ENCODE measurements around the gene AHNAK2. TPM values are rescaled to one million over a fixed set of nuclear protein-coding genes. Genes with fewer than 3 reads are reported as not detected.

The AHNAK2 gene
- total and polyA plus RNA-seq, 5 donors, result 2.0 to 5.7 (median 3.1) TPM

DNA sequence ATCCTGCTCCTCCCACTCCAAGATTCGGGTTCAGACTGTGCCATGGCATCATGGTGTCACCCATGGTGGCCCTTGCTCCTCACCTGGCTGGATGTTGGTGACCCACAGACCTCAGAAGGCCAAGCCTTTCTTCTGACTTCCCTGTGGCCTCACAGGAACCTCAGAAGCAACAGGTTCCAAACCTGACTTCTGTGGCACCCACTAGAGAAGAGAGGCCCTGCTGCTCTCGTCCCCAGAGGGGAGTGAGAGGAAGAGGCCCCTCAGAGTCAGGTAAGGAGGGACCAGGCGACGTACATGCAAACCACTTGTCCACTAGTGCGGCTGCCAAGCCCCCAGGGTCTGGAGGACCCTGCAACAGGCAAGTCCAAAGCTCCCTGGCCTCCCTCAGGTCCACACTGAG, 17.9 kb upstream of the AHNAK2 start:
- Histone ChIP-seq H3K27ac (ENCODE audit: low read length) (no peak overlapping the region), H3K9me3 (ENCODE audit: control insufficient read depth, low read length) (no peaks in the 10 kb centered on the region), H3K27me3 (ENCODE audit: control insufficient read depth, insufficient read depth) (no peaks in the 10 kb centered on the region), H3K4me1 (ENCODE audit: control insufficient read depth, insufficient read depth, low read length) (no peaks in the 10 kb centered on the region), H3K4me3 (ENCODE audit: low read length) (no peak overlapping the region)
- no peak for ATAC-seq
- peak in 1 of 3 donors; percentile 9 for DNase-seq
- intact Hi-C loops (cut with DNase I), result no loop called here
- WGBS, result 90% methylated on average over 5 of the region's 5 CpGs

DNA sequence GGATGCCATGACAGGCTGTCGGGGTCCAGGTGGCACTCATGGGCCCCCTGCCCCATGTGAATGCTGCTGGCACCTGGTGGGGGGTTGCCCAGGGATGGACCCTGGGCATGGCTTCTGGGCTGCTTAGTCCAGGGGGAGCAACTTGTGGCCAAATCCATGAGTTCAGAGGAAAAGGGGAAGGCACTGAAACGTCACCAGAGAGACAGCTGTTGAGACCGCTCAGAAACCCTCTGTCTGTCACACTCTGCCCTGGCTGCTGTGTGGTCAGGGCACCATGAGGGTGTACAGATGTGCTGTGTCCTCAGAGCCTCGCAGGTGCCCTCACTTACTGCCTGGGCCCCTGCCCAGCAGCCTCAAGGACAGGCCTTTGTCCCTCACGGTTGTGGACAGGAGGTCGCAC, 16.8 kb upstream of the AHNAK2 start:
- Histone ChIP-seq H3K4me3 (ENCODE audit: low read length) (no peak overlapping the region), H3K4me1 (ENCODE audit: control insufficient read depth, insufficient read depth, low read length) (no peaks in the 10 kb centered on the region), H3K27ac (ENCODE audit: low read length) (no peak overlapping the region), H3K27me3 (ENCODE audit: control insufficient read depth, insufficient read depth) (no peaks in the 10 kb centered on the region), H3K9me3 (ENCODE audit: control insufficient read depth, low read length) (no peaks in the 10 kb centered on the region)
- intact Hi-C loops (cut with DNase I), result no loop called here
- peak in 2 of 3 donors; percentile 27 to 35 for DNase-seq
- no peak for ATAC-seq
- 89% methylated on average over 6 of the region's 6 CpGs for WGBS

DNA sequence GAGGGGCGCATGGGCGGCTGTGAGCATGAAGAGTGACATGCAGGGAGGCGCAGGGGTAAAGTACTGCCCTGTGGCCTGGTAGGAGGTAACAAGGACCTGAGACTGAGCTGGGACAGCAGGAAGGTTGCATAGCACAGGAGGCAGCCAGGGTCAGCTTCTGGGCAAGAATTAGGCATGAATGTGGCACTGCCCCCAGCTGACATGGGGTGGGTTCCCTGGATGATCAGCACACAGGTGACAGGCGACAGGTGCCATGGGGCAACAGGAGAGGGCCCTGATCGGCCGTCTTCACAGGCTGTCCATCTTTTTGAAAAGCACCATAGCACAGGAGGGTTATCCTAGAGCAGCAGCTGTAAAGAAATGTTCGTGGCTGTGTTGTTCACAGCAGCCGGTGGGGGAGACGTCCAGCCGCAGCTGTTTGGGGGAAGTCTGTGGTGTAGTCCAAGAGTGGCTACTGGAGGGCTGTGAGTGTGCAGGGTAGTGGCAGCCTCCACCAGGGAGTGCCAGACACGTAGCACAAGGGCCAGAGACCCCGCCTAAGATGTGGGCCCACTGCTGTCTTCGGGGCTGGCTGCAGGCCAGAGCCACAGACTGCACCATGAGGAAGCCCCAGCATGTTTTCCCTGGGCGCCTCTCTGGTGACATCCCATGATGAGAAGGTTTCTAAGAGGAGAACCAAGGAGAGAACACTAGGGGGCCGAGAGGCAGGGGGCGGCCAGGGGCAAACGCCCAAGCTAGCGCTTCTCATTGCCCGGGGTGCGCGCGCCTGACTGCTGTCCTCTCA, 15.8 kb upstream of the AHNAK2 start:
- ATAC-seq (no peak), DNase-seq (peak in 2 of 3 donors; percentile 34 to 42)
- Histone ChIP-seq H3K27me3 (ENCODE audit: control insufficient read depth, insufficient read depth) (no peaks in the 10 kb centered on the region), H3K27ac (ENCODE audit: low read length) (no peak overlapping the region), H3K4me3 (ENCODE audit: low read length) (no peak overlapping the region), H3K4me1 (ENCODE audit: control insufficient read depth, insufficient read depth, low read length) (no peaks in the 10 kb centered on the region), H3K9me3 (ENCODE audit: control insufficient read depth, low read length) (no peaks in the 10 kb centered on the region)
- intact Hi-C loops (cut with DNase I), result no loop called here
- 81% methylated on average over 22 of the region's 22 CpGs for WGBS

DNA sequence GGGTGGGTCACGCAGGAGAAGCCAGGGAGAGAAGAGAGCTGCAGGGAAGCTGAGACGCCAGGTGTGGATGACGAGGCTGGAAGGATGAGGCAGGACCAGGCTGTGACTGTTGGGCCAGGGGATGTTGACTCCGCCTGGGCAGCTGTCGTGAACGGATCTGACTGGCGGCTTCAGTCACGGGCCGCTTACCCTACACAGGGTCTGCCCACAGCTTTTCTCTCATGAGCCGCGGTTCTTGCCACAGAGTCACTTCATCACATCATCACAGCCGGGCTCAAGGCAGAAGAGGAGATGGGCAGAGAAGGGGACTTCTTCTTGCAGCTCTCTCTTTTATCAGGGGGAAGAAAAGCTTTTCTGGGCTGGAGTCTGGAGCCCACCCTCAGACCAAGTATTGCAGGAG, 15.1 kb upstream of the AHNAK2 start:
- WGBS, result 93% methylated on average over 12 of the region's 12 CpGs
- no peaks in the 10 kb centered on the region for H3K27me3 ChIP-seq (ENCODE audit: control insufficient read depth, insufficient read depth)
- no peaks in the 10 kb centered on the region for H3K4me1 ChIP-seq (ENCODE audit: control insufficient read depth, insufficient read depth, low read length)
- DNase-seq (peak in 1 of 3 donors; percentile 28), ATAC-seq (no peak)
- no peak overlapping the region for H3K4me3 ChIP-seq (ENCODE audit: low read length)
- H3K9me3 ChIP-seq (ENCODE audit: control insufficient read depth, low read length), result no peaks in the 10 kb centered on the region
- no peak overlapping the region for H3K27ac ChIP-seq (ENCODE audit: low read length)
- intact Hi-C loops (cut with DNase I), result no loop called here

DNA sequence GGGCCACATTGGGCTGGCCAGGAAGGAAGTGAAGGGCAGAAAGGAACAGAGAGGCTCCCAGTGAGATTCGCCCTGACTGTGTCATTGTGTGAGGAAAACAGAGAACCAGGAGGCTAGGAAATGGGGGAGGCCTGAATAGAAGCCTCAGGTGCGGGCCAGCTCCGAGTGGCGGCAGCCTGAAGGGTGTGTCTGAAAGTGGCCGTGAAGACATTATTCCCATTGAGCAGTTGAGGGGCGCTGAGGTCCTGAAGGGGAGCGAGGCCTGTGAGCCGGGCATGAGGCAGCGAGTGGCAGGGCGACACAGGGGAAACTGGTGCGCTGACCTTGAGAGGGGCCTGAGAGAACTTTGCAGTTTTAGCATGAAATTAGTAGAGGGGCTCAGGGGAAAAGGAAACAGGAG, 14.3 kb upstream of the AHNAK2 start:
- DNase-seq (peak in 1 of 3 donors; percentile 13), ATAC-seq (no peak)
- Histone ChIP-seq H3K9me3 (ENCODE audit: control insufficient read depth, low read length) (no peaks in the 10 kb centered on the region), H3K4me1 (ENCODE audit: control insufficient read depth, insufficient read depth, low read length) (no peaks in the 10 kb centered on the region), H3K27ac (ENCODE audit: low read length) (no peak overlapping the region), H3K4me3 (ENCODE audit: low read length) (no peak overlapping the region), H3K27me3 (ENCODE audit: control insufficient read depth, insufficient read depth) (no peaks in the 10 kb centered on the region)
- 94% methylated on average over 11 of the region's 11 CpGs for WGBS
- intact Hi-C loops (cut with DNase I), result no loop called here

DNA sequence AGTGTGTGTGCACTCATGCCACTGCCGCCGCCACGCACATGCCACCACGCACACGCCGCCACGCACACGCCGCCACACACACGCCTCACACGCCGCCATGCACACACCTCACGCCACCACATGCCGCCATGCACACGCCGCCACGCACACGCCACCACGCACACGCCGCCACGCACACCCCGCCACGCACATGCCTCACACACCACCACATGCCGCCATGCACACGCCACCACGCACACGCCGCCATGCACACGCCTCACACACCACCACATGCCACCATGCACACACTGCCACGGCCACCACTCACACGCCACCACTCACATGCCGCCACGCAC, 13.7 kb upstream of the AHNAK2 start:
- DNase-seq (peak in 2 of 3 donors; percentile 18 to 24), ATAC-seq (no peak)
- Histone ChIP-seq H3K27me3 (ENCODE audit: control insufficient read depth, insufficient read depth) (no peaks in the 10 kb centered on the region), H3K4me3 (ENCODE audit: low read length) (no peak overlapping the region), H3K4me1 (ENCODE audit: control insufficient read depth, insufficient read depth, low read length) (no peaks in the 10 kb centered on the region), H3K27ac (ENCODE audit: low read length) (no peak overlapping the region), H3K9me3 (ENCODE audit: control insufficient read depth, low read length) (no peaks in the 10 kb centered on the region)
- 98% methylated on average over 34 of the region's 34 CpGs for WGBS
- intact Hi-C loops (cut with DNase I), result no loop called here

DNA sequence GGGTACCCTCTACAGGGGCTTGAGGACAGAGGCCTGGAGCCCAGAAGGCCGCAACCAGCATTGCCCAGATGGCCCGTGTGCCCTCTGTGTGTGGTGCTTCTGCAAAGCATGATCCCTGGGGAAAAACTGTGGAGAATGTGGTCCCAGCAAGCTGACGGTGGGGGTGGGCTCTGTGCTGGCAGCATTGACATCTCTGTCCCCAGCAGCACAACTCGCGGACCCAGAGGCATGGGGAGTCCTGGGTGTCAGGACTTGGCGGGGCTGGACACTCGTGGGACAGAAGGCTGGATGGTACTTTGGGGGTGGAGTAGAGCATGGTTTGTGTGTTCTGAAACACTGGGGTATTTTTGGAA, 11.8 kb upstream of the AHNAK2 start:
- no peak for ATAC-seq
- Histone ChIP-seq H3K27me3 (ENCODE audit: control insufficient read depth, insufficient read depth) (no peaks in the 10 kb centered on the region), H3K4me1 (ENCODE audit: control insufficient read depth, insufficient read depth, low read length) (peaks cover 2% of the 10 kb centered on the region), H3K27ac (ENCODE audit: low read length) (no peak overlapping the region), H3K4me3 (ENCODE audit: low read length) (no peak overlapping the region), H3K9me3 (ENCODE audit: control insufficient read depth, low read length) (no peaks in the 10 kb centered on the region)
- intact Hi-C loops (cut with DNase I), result loop anchor here in 1 of 4 donors (10.0 kb wide), 1 partner anchor 365 kb away; no protein-coding TSS in a partner anchor
- 86% methylated on average over 7 of the region's 7 CpGs for WGBS
- peak in 2 of 3 donors; percentile 34 to 42 for DNase-seq

DNA sequence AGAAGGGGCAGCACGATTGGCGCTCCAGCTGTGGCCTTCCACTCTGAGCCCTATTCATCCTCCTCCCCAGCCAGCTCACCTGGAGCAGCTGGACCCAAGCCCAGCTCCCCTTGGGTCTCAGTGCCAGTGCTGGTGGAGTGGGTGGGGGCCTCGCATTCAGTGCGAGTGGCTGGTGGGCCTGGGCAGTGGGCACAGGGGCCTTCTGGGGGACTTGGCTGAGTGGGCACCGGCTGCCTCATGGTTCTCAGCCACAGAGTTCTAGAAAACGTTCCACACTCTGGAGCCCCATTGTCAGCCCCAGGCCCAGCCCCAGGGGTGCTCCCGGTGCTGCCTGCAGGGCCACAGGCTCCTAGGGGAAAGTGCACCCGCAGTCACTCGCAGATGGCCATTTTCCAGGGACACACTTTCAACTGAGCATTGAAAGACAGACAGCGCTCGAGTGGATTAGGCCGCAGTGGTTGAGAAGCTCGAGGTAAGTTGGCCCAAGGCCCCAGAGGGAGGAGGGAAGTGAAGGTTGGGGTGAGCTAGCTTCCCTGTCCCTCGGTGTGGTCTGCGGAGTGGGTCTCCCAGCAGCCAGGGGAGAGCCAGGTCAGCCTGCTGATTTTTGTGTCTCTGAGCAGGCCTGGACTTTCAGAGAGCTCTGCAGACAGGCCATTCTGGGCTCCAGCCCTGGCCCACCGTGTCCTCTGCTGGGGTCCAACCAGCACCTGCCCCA, 11.2 kb upstream of the AHNAK2 start:
- Histone ChIP-seq H3K4me3 (ENCODE audit: low read length) (no peak overlapping the region), H3K27me3 (ENCODE audit: control insufficient read depth, insufficient read depth) (no peaks in the 10 kb centered on the region), H3K4me1 (ENCODE audit: control insufficient read depth, insufficient read depth, low read length) (peaks cover 2% of the 10 kb centered on the region), H3K27ac (ENCODE audit: low read length) (no peak overlapping the region), H3K9me3 (ENCODE audit: control insufficient read depth, low read length) (no peaks in the 10 kb centered on the region)
- 90% methylated on average over 16 of the region's 16 CpGs for WGBS
- intact Hi-C loops (cut with DNase I), result loop anchor here in 1 of 4 donors (10.0 kb wide), 1 partner anchor 365 kb away; no protein-coding TSS in a partner anchor
- DNase-seq (peak in 2 of 3 donors; percentile 29 to 32), ATAC-seq (no peak)

DNA sequence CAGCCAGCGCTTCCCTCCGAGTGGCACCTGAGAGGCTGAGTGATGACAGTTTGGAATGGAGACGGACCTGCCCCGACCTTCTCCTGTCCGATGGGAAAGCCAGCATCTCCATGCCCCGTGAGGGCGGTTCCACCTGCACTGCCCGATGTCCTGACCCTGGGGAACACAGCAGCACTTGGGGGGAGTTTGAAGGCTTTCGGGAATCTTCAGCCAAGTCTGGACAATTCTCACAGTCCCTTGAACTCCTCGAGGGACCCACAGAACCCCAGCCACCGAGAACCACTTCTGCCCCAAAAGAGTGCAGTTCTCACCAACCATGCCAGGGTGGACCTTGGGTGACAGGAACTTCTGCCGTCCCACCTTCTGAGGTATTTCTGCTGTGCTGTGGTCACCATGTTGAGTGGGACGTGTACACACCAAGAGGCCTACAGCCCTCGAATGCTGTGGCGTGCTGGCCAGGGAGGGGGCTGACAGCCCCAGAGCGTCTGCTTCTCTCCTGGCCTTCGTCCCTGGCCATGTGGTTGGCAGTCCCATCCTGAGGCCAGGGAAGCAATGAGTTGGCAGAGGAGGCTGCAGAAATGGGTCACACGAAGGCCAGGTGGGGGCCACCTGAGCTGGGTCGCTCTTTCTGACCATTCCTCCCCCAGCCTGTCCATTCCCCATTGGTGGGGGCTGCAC, 8.5 kb upstream of the AHNAK2 start:
- DNase-seq (peak in 2 of 3 donors; percentile 16 to 42), ATAC-seq (no peak)
- intact Hi-C loops (cut with DNase I), result loop anchor here in 1 of 4 donors (10.0 kb wide), 1 partner anchor 368 kb away; no protein-coding TSS in a partner anchor
- Histone ChIP-seq H3K27me3 (ENCODE audit: control insufficient read depth, insufficient read depth) (no peaks in the 10 kb centered on the region), H3K27ac (ENCODE audit: low read length) (no peak overlapping the region), H3K4me3 (ENCODE audit: low read length) (peak overlapping the region; percentile 63), H3K4me1 (ENCODE audit: control insufficient read depth, insufficient read depth, low read length) (peaks cover 2% of the 10 kb centered on the region), H3K9me3 (ENCODE audit: control insufficient read depth, low read length) (no peaks in the 10 kb centered on the region)
- 55% methylated on average over 19 of the region's 19 CpGs for WGBS

DNA sequence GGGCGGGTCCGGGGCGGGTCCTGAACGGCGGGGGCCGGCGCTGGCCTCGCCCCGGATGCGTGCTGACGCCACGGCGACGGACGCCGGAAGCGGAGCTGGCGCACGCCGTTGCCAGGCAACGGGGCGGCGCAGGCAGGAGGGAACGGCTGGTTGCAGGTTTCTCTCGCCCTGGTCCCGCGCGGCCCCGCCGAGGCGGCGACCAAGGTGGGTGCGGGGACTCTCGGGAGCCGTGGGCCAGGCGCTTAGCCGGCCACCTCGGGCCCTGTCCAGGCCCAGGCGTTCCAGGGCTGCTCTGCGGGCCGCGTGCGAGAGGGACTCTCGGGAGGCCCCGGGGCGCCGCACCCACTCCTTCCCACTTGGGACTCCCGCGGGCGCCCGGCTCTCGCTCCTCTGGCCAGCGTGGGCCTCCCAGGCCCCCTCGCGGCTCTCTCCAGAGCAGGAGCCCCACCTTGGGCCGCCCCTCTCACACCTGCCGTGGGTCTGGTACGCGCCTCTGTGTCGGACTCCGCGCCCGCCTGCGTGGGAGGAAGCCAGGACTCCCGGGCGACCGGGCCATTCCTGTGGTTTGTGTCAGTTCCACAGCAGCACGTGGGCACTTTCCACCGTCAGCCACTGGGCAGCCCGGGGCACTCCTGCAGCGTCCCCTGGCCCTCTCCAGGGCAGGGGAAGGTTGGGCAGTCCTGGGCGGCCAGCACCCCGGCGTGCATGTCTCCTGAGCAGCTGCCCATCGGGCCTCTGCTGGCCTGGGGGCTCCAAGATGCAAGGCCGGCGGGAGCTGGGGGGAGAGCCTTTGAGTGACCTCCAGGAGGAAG, 7.7 kb upstream of the AHNAK2 start, which contains the start of gene CLBA1:
CLBA1 (plus strand) TSS at position 114 of the 812 bp plus-strand sequence; CDS start at position 758, 644 bp downstream.
- H3K4me1 ChIP-seq (ENCODE audit: control insufficient read depth, insufficient read depth, low read length), result peaks cover 2% of the 10 kb centered on the region
- H3K9me3 ChIP-seq (ENCODE audit: control insufficient read depth, low read length), result no peaks in the 10 kb centered on the region
- no peak within 1 kb of the TSS for H3K27ac ChIP-seq (ENCODE audit: low read length)
- WGBS, result 2% methylated on average over 77 of the region's 77 CpGs
- peak within 1 kb of the TSS; percentile 63 for H3K4me3 ChIP-seq (ENCODE audit: low read length)
- intact Hi-C loops (cut with DNase I), result loop anchor here in 1 of 4 donors (10.0 kb wide), 1 partner anchor 369 kb away; no protein-coding TSS in a partner anchor
- peak; percentile 96 for ATAC-seq
- DNase-seq, result peak; percentile 91 to 96 (median 96)
- H3K27me3 ChIP-seq (ENCODE audit: control insufficient read depth, insufficient read depth), result no peaks in the 10 kb centered on the region
